Caco-2 (cell line): ENCODE results near the gene SEPSECS. TPM values are rescaled to one million over a fixed set of nuclear protein-coding genes. Genes with fewer than 3 reads are reported as not detected.

Experiments
- Bru-seq: library from RNA; stranded (reverse); fragments of 400-500 nt; gene quantifications from one replicate; lab custom pipeline; 2021; lab: Mats Ljungman, UMichigan
- BruChase-seq, 2 experiments: library from RNA; stranded (reverse); fragments of 400-500 nt; gene quantifications; one replicate each; lab custom pipeline; 2021; lab: Mats Ljungman, UMichigan
- BruUV-seq: library from RNA; stranded (reverse); fragments of 400-500 nt; replicated peaks from 2 replicates; lab custom pipeline; 2021; lab: Mats Ljungman, UMichigan
- CTCF ChIA-PET: fragments of 300-600 bp; sonication (Branson Sonifier 250); formaldehyde crosslinking; loops from one replicate; lab custom pipeline; 2022; ENCODE audit warnings: antibody characterized with exemption; lab: Charles Lee
- POLR2A ChIA-PET: fragments of 300-600 bp; sonication (Branson Sonifier 250); formaldehyde crosslinking; loops from one replicate; lab custom pipeline; 2022; ENCODE audit warnings: antibody characterized with exemption; lab: Charles Lee
- DNase-seq, 2 experiments: peaks; one replicate each; pipeline versions ENCODE4 v3.0.0 to v3.0.0-alpha.2; 2020 to 2022
- H3K27me3 ChIP-seq: replicated peaks from 2 replicates; pipeline ENCODE4 v1.6.0; 2011; ENCODE audit warnings: low read length; ENCODE audit not compliant: control insufficient read depth, insufficient read depth
- H3K36me3 ChIP-seq: 2 replicates; pipeline ENCODE4 v1.5.1; 2011; ENCODE audit warnings: low read length; ENCODE audit not compliant: control insufficient read depth, insufficient read depth
- H3K4me1 ChIP-seq: fragments of 250-450 bp; sonication (Bioruptor Pico); 2 replicates; pipeline ENCODE4 v1.5.1; 2020; ENCODE audit warnings: mild to moderate bottlenecking
- H3K4me3 ChIP-seq: 2 replicates; pipeline ENCODE4 v1.5.1; 2011; ENCODE audit warnings: low read depth, mild to moderate bottlenecking, control low read depth, low read length
- H3K9me3 ChIP-seq: fragments of 250-450 bp; sonication (Bioruptor Pico); 2 replicates; pipeline ENCODE4 v1.5.1; 2020; ENCODE audit warnings: mild to moderate bottlenecking, moderate library complexity
- H3K27ac Mint-ChIP-seq: one replicate; pipeline ENCODE4 v1.8.0; 2022; ENCODE audit warnings: mixed read lengths; ENCODE audit not compliant: unreplicated experiment
- H3K27me3 Mint-ChIP-seq: one replicate; pipeline ENCODE4 v1.8.0; 2022; ENCODE audit warnings: mixed read lengths; ENCODE audit not compliant: insufficient read depth, unreplicated experiment
- H3K36me3 Mint-ChIP-seq: one replicate; pipeline ENCODE4 v1.8.0; 2022; ENCODE audit warnings: mild to moderate bottlenecking, mixed read lengths; ENCODE audit not compliant: insufficient read depth, unreplicated experiment
- H3K4me1 Mint-ChIP-seq: one replicate; pipeline ENCODE4 v1.8.0; 2022; ENCODE audit warnings: low read depth, mixed read lengths; ENCODE audit not compliant: unreplicated experiment
- H3K4me3 Mint-ChIP-seq: one replicate; pipeline ENCODE4 v1.8.0; 2022; ENCODE audit warnings: mild to moderate bottlenecking, moderate library complexity, mixed read lengths; ENCODE audit not compliant: unreplicated experiment
- H3K9me3 Mint-ChIP-seq: one replicate; pipeline ENCODE4 v1.8.0; 2022; ENCODE audit warnings: mixed read lengths; ENCODE audit not compliant: unreplicated experiment
- CTCF ChIP-seq, 2 experiments: fragments of 200-600 bp in 1 of 2; IDR thresholded peaks; 1 replicate in 1 of 2; 2 replicates in 1 of 2; pipeline versions ENCODE4 v1.5.1 to v1.8.0; 2011 to 2022; ENCODE audit warnings: antibody characterized with exemption in 1 of 2, control low read depth in 1 of 2, inconsistent platforms in 1 of 2, low read depth in 1 of 2, low read length in 1 of 2, mild to moderate bottlenecking in 1 of 2, moderate library complexity in 1 of 2; ENCODE audit not compliant: insufficient read depth in 1 of 2, severe bottlenecking in 1 of 2, unreplicated experiment in 1 of 2
- intact Hi-C: fragments of 100-400 bp; cut with micrococcal nuclease; formaldehyde crosslinking; loops from one replicate; pipeline ENCODE4 v1.10.0; 2022; ENCODE audit not compliant: unreplicated experiment
- long read RNA-seq: library from polyadenylated mRNA; stranded (forward); transcript quantifications from one replicate; pipeline ENCODE4 v2.0.0, GENCODE V29; 2022
- total RNA-seq: library from RNA; stranded (reverse); gene quantifications from 2 replicates; pipeline ENCODE4 v1.2.3, GENCODE V29; 2022

SEPSECS gene
- total RNA-seq, result 5.7 and 6.0 TPM in 2 replicates
- Bru-seq, nascent RNA, result percentile 63 among the genes with signal in this experiment
- percentile 59 among the genes with signal in this experiment for BruChase-seq, experiment 1, labeled RNA remaining after a 2-hour chase
- percentile 47 among the genes with signal in this experiment for BruChase-seq, experiment 2, labeled RNA remaining after a 6-hour chase
- long read RNA-seq, full-length matches to known transcripts, result 4 of 4 reads
- long read RNA-seq, partial matches to known transcripts, result 0 of 4 reads
- long read RNA-seq, other reads (novel, unspliced or antisense), result 0 of 4 reads

- peak; percentile 94 to 95 for DNase-seq
- CTCF ChIA-PET, result interaction anchor here (0.7 to 1.9 kb wide), 5 partner anchors 27 to 208 kb away, joined by 3 to 11 read pairs (median 3); partner anchors contain the start of genes PI4K2B and ZCCHC4
- TSS peak; percentile 46 for BruUV-seq
- peaks cover 14% of the 10 kb centered on the region; the same call in 1 of the 2 replicates for H3K4me1 ChIP-seq
- intact Hi-C loops, result loop anchor here (2.0 to 5.0 kb wide), 3 partner anchors 75 to 217 kb away; partner anchors contain the start of genes ANAPC4 and PI4K2B
- H3K9me3 Mint-ChIP-seq, result no peaks in the 10 kb centered on the region
- no peaks in the 10 kb centered on the region for H3K36me3 ChIP-seq
- H3K27me3 Mint-ChIP-seq, result no peaks in the 10 kb centered on the region
- H3K4me1 Mint-ChIP-seq, result peaks cover 16% of the 10 kb centered on the region
- H3K36me3 Mint-ChIP-seq, result peaks cover 25% of the 10 kb centered on the region
- H3K27ac Mint-ChIP-seq, result peak within 1 kb of the TSS; percentile 92
- H3K27me3 ChIP-seq, result no peaks in the 10 kb centered on the region
- no peak for TF ChIP-seq CTCF (IDR thresholded peaks at IDR 0.05; ENCODE audit: insufficient read depth in 1 of 2, low read depth in 1 of 2, low read length in 1 of 2, severe bottlenecking in 1 of 2, unreplicated experiment in 1 of 2)
- POLR2A ChIA-PET, result interaction anchor here (0.6 to 1.9 kb wide), 6 partner anchors 11 to 152 kb away, joined by 3 to 12 read pairs (median 4); partner anchors contain the start of genes PI4K2B and ZCCHC4
- peak within 1 kb of the TSS; percentile 92 for H3K4me3 Mint-ChIP-seq
- peak within 1 kb of the TSS; percentile 70 for H3K4me3 ChIP-seq
- no peaks in the 10 kb centered on the region for H3K9me3 ChIP-seq
Measured at GRCh38 chr4:25159837-25160713, at the start of gene SEPSECS. Gene SEPSECS (minus strand): TSS chr4:25160449. CDS start chr4:25160369, 80 bp downstream.

- intact Hi-C loops, result no loop called here
- ChIA-PET CTCF (no interaction called here), POLR2A (no interaction called here)
- Histone ChIP-seq H3K9me3 (no peaks in the 10 kb centered on the region; the same call in 1 of the 2 replicates), H3K36me3 (no peaks in the 10 kb centered on the region), H3K4me1 (peaks cover 15% of the 10 kb centered on the region), H3K27me3 (no peaks in the 10 kb centered on the region), H3K4me3 (no peak overlapping the region)
- no peak for DNase-seq
- BruUV-seq, result no TSS peak
- H3K36me3 Mint-ChIP-seq, result no peaks in the 10 kb centered on the region
- H3K9me3 Mint-ChIP-seq, result no peaks in the 10 kb centered on the region
- H3K4me1 Mint-ChIP-seq, result peaks cover 8% of the 10 kb centered on the region
- H3K27ac Mint-ChIP-seq, result no peak overlapping the region
- no peaks in the 10 kb centered on the region for H3K27me3 Mint-ChIP-seq
- no peak for TF ChIP-seq CTCF (IDR thresholded peaks at IDR 0.05; ENCODE audit: insufficient read depth in 1 of 2, low read depth in 1 of 2, low read length in 1 of 2, severe bottlenecking in 1 of 2, unreplicated experiment in 1 of 2)
- H3K4me3 Mint-ChIP-seq, result no peak overlapping the region
Measured at GRCh38 chr4:25209702-25210101, 49.5 kb upstream of the SEPSECS start.

GRCh38 chr4:25207997-25208396 is 47.7 kb upstream of the SEPSECS start:
- no peaks in the 10 kb centered on the region for H3K36me3 ChIP-seq
- H3K36me3 Mint-ChIP-seq, result no peaks in the 10 kb centered on the region
- H3K27me3 Mint-ChIP-seq, result no peaks in the 10 kb centered on the region
- peaks cover 14% of the 10 kb centered on the region for H3K4me1 Mint-ChIP-seq
- intact Hi-C loops, result no loop called here
- no peak overlapping the region for H3K4me3 ChIP-seq
- DNase-seq, result no peak
- H3K4me1 ChIP-seq, result peaks cover 13% of the 10 kb centered on the region
- no peak for TF ChIP-seq CTCF (IDR thresholded peaks at IDR 0.05; ENCODE audit: insufficient read depth in 1 of 2, low read depth in 1 of 2, low read length in 1 of 2, severe bottlenecking in 1 of 2, unreplicated experiment in 1 of 2)
- ChIA-PET POLR2A (no interaction called here), CTCF (no interaction called here)
- H3K9me3 Mint-ChIP-seq, result no peaks in the 10 kb centered on the region
- H3K4me3 Mint-ChIP-seq, result no peak overlapping the region
- no peaks in the 10 kb centered on the region; the same call in 1 of the 2 replicates for H3K9me3 ChIP-seq
- no peak overlapping the region for H3K27ac Mint-ChIP-seq
- no peaks in the 10 kb centered on the region for H3K27me3 ChIP-seq
- BruUV-seq, result no TSS peak
